ENCODE data around the gene EXOC4. TPM values are rescaled to one million over a fixed set of nuclear protein-coding genes. Genes with fewer than 3 reads are reported as not detected.
"Not testable (repeated sequence)": the region's sequence is repeated elsewhere in the genome, so short reads cannot be mapped to it uniquely, and the experiment has no call there.

Gene EXOC4
- total RNA-seq, 3 donors from 2014 or later: 63.9 to 90.2 (median 89.5) TPM

DNA sequence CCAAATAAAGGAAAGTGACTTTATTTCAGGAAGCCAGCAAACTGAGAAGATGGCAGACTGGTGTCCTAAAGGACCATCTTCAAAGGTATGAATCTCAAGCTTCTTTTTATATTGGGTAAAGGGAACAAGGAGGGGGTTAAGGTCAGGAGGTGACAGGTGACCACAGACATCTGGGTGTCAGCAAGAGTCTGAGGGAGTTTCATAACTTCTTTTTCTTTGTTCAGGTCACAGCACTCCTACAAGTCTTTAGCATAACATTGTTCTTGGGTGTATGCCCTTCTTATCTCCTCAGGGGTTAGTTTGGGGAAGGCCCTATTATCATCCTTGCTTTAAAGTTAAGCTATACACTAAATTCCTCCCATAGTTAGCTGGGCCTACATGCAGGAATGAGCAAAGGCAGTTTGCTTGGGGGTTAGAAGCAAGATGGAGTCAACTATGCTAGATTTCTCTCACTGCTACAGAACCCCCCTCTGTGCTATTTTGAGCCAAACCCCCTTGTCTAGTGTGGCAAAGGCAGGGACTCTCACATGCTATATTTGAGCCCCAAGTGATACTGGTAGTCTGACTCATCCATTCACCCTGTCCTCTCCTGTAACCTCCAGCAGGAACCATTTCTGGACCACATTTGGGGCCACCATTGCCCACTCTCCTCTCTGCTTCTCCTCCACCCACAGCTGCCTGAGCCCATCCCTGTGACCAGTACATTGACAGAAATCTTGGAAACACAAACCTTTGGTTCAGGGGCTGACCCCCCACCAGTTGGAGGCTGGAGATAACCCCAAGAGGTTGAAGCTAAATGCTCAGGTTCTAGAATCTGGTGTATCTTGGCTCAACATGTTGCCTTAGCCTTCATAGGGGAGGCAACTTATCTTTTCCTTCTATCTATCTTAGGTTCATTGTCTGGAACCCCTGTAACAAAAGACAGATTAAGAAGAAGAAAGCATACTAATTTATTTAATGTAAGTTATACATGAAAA is 818.8 kb downstream of the EXOC4 start:
- DNase-seq: no peak
- Histone ChIP-seq H3K4me1 (ENCODE audit: low read depth) (no peaks in the 10 kb centered on the region), H3K9me3 (no peaks in the 10 kb centered on the region), H3K4me3 (no peak overlapping the region), H3K36me3 (ENCODE audit: low read depth) (no peaks in the 10 kb centered on the region)
- ATAC-seq: no peak
- intact Hi-C loops (cut with DNase I, micrococcal nuclease): no loop called here
- TF ChIP-seq, protein P1, sequence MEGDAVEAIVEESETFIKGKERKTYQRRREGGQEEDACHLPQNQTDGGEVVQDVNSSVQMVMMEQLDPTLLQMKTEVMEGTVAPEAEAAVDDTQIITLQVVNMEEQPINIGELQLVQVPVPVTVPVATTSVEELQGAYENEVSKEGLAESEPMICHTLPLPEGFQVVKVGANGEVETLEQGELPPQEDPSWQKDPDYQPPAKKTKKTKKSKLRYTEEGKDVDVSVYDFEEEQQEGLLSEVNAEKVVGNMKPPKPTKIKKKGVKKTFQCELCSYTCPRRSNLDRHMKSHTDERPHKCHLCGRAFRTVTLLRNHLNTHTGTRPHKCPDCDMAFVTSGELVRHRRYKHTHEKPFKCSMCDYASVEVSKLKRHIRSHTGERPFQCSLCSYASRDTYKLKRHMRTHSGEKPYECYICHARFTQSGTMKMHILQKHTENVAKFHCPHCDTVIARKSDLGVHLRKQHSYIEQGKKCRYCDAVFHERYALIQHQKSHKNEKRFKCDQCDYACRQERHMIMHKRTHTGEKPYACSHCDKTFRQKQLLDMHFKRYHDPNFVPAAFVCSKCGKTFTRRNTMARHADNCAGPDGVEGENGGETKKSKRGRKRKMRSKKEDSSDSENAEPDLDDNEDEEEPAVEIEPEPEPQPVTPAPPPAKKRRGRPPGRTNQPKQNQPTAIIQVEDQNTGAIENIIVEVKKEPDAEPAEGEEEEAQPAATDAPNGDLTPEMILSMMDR (IDR thresholded peaks at IDR 0.05): no peak

DNA sequence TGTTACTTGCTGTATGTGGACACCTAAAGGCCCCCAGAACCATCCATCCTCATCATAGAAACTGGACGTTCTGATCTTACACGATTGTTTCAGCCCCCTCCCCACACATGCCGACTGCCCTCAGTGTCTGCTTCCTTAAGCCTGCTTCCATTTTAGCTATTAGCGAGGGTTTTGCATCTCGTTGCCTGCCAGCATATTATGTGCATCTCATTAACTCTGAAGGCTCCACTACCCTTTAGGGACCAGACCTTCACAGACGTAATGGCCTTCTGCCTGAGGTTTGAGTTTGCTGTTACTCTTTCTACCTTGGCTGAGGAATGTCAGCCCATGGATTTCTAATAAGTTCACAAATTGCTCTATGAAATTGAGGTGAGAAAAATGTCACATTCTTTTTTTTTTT is 820.4 kb downstream of the EXOC4 start:
- ATAC-seq: no peak
- no peaks in the 10 kb centered on the region for H3K9me3 ChIP-seq
- intact Hi-C loops (cut with DNase I, micrococcal nuclease): no loop called here
- no peaks in the 10 kb centered on the region for H3K36me3 ChIP-seq (ENCODE audit: low read depth)
- no peak for DNase-seq
- no peaks in the 10 kb centered on the region for H3K4me1 ChIP-seq (ENCODE audit: low read depth)
- H3K4me3 ChIP-seq: no peak overlapping the region
- TF ChIP-seq, protein P1 (IDR thresholded peaks at IDR 0.05): no peak

DNA sequence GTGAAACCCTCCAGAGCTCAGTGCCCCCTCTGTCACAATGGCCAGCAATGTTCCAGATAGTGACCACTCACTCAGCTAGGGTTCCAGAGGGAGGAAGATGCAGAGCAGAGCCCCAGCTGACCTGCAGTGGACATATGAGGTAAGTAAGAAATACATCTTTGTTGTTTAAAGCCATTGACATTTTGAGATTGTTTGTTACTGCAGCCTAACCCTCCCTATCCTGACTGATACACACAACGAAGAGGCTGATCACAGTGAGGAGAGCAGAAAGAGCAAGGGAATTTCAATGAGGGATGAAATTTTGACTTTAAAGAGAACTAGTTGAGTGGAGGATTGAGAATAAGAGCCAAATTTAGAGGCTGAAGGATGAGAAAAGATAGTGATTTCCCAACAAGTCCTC is 822.9 kb downstream of the EXOC4 start:
- DNase-seq: no peak
- intact Hi-C loops (cut with DNase I, micrococcal nuclease): no loop called here

DNA sequence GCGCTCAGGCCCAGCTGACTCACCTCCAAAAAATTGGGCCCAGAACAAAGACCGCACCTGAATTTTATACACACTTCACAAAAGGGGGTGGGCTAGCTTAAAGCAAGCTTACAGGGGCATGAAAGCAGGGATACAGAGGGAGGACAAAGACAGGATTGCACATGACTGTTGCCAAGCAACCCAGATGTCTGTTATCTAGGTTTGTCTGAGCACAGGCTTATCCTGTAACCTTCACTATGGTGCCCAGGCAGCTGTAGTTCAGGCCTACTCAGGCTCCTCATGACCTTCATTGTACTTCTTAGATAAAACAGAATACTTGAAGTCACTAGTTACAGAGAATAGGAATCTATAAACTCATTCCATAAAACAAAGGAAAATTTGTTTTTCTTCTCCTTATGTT is 824.7 kb downstream of the EXOC4 start:
- intact Hi-C loops (cut with DNase I, micrococcal nuclease); H3K4me1 ChIP-seq (ENCODE audit: low read depth); DNase-seq; H3K4me3 ChIP-seq; H3K9me3 ChIP-seq; ATAC-seq; H3K36me3 ChIP-seq (ENCODE audit: low read depth): not testable (repeated sequence)

More for the DNA sequence above, 822.9 kb downstream of the EXOC4 start:
- no peak for ATAC-seq
- Histone ChIP-seq H3K9me3 (no peaks in the 10 kb centered on the region), H3K4me1 (ENCODE audit: low read depth) (no peaks in the 10 kb centered on the region), H3K4me3 (no peak overlapping the region), H3K36me3 (ENCODE audit: low read depth) (no peaks in the 10 kb centered on the region)
- TF ChIP-seq, protein P1 (IDR thresholded peaks at IDR 0.05): no peak

DNA sequence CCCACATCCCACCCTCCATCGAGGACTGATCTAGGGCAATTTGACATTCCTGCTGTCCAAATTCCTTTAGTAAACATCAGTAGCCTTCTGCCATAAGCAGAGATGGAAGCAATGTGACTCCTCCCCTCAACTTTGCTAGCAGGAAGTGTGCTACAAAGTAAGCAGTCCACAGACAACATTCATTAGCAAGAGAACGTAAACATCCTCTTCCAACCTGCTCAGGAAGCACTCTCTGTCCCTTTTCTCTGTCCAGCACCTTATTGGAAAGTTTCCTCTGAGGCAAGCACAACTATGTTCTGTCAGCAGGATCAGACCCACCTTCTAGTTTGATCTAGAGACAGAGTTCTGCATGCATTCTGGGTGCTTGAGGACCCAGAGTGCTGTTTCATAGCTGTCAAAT is 826.1 kb downstream of the EXOC4 start:
- intact Hi-C loops (cut with DNase I, micrococcal nuclease): no loop called here
- DNase-seq (no peak), ATAC-seq (no peak)
- Histone ChIP-seq H3K4me3 (no peak overlapping the region), H3K9me3 (no peaks in the 10 kb centered on the region), H3K36me3 (ENCODE audit: low read depth) (no peaks in the 10 kb centered on the region), H3K4me1 (ENCODE audit: low read depth) (no peaks in the 10 kb centered on the region)
- TF ChIP-seq, protein P1 (IDR thresholded peaks at IDR 0.05): no peak

DNA sequence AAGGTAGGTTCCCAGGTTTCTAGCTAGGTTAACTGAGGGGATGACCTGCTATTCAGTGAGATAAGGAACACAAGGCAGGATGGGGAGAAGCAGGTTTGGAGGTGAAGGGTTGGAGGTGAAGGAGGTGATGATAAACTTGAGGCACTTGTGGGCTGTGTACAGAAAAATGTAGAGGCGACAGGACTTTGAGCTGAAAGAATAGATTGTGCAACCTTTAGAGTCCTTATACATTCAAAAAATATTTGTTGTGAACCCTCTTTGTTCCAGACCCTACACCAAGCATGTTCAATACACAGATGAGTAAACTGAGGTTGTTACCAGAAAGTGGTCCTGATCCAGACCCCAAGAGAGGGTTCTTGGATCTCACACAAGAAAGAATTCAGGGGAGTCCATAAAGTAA is 828.8 kb downstream of the EXOC4 start:
- Histone ChIP-seq H3K9me3 (no peaks in the 10 kb centered on the region), H3K4me1 (ENCODE audit: low read depth) (no peaks in the 10 kb centered on the region), H3K36me3 (ENCODE audit: low read depth) (no peaks in the 10 kb centered on the region), H3K4me3 (no peak overlapping the region)
- intact Hi-C loops (cut with DNase I, micrococcal nuclease): loop anchor here in 1 of 2 donors (10.0 kb wide), 1 partner anchor 337 kb away; no protein-coding TSS in a partner anchor
- DNase-seq: no peak
- no peak for ATAC-seq
- TF ChIP-seq, protein P1 (IDR thresholded peaks at IDR 0.05): no peak

Measured in mucosa of descending colon (tissue), 3 donors.